HCT116 (cell line): ENCODE results near the gene GPR39. TPM values are rescaled to one million over a fixed set of nuclear protein-coding genes. Genes with fewer than 3 reads are reported as not detected.

Source experiments
- ATAC-seq: fragments of 200-7000 bp; cut with Tn5 transposase; 2 replicates; pipeline ENCODE4 v1.9.1; 2020; ENCODE audit warnings: mild to moderate bottlenecking, moderate library complexity
- BruUV-seq: library from RNA; stranded (reverse); fragments of 400-500 nt; replicated peaks from 2 replicates; lab custom pipeline; 2021; lab: Mats Ljungman, UMichigan
- CTCF ChIA-PET: fragments of 300-600 bp; sonication (Branson Sonifier 250); formaldehyde crosslinking; loops from one replicate; lab custom pipeline; 2021; ENCODE audit warnings: antibody characterized with exemption; lab: Charles Lee
- POLR2A ChIA-PET: fragments of 300-600, 350-600 bp; sonication (Branson Sonifier 250); formaldehyde crosslinking; loops from one replicate; lab custom pipeline; 2021; ENCODE audit warnings: antibody characterized with exemption; lab: Charles Lee
- RAD21 ChIA-PET, 2 experiments: fragments of 300-600 bp; sonication (Branson Sonifier 250); formaldehyde crosslinking; loops; one replicate each; lab custom pipeline; 2023; ENCODE audit warnings: low total read pairs in 2 of 2; ENCODE audit not compliant: uncharacterized antibody in 2 of 2, unreplicated experiment in 2 of 2, low non-redundant PET in 1 of 2; lab: Charles Lee
- DNase-seq: peaks from one replicate; pipeline ENCODE4 v3.0.0-alpha.2; 2010; ENCODE audit warnings: low read depth, low spot score
- H2AFZ ChIP-seq: fragments of 200-600 bp; shearing (Covaris generic), sonication (generic); 2 replicates; pipeline ENCODE4 v1.6.1; 2017; ENCODE audit warnings: low read depth, mixed run types, mixed read lengths, antibody characterized with exemption, low read length; ENCODE audit not compliant: poor library complexity, severe bottlenecking
- H3K27ac ChIP-seq: 2 replicates; pipeline ENCODE4 v1.5.1; 2012; ENCODE audit warnings: low read depth, low read length
- H3K27me3 ChIP-seq: fragments of 200-600 bp; sonication (generic); 2 replicates; pipeline ENCODE4 v1.6.1; 2016; ENCODE audit warnings: mixed run types, low read length, mixed read lengths; ENCODE audit not compliant: insufficient read depth
- H3K36me3 ChIP-seq, 2 experiments: fragments of 200-500 bp in 1 of 2; fragments of 200-600 bp in 1 of 2; sonication (Bioruptor generic) in 1 of 2; sonication (generic) in 1 of 2; 2 replicates each; pipeline versions ENCODE4 v1.5.1 to v1.6.1; 2014 to 2016; ENCODE audit warnings: low read length in 2 of 2, inconsistent platforms in 1 of 2, mixed read lengths in 1 of 2, mixed run types in 1 of 2; ENCODE audit not compliant: insufficient read depth in 2 of 2, control insufficient read depth in 1 of 2
- H3K4me1 ChIP-seq, 2 experiments: fragments of 200-600 bp in 1 of 2; sonication (generic) in 1 of 2; 2 replicates each; pipeline versions ENCODE4 v1.5.1 to v1.6.1; 2012 to 2017; ENCODE audit warnings: low read length in 2 of 2, inconsistent platforms in 1 of 2, mild to moderate bottlenecking in 1 of 2, mixed read lengths in 1 of 2, mixed run types in 1 of 2, moderate library complexity in 1 of 2; ENCODE audit not compliant: insufficient read depth in 2 of 2, control insufficient read depth in 1 of 2
- H3K4me2 ChIP-seq: fragments of 200-600 bp; sonication (generic); 2 replicates; pipeline ENCODE4 v1.6.1; 2017; ENCODE audit warnings: mixed run types, low read length, mixed read lengths
- H3K4me3 ChIP-seq, 2 experiments: fragments of 200-600 bp in 1 of 2; sonication (generic) in 1 of 2; replicated peaks in 1 of 2; 2 replicates each; pipeline ENCODE4 v1.5.1; 2011 to 2016; ENCODE audit warnings: low read length in 2 of 2, control low read depth in 1 of 2, low read depth in 1 of 2, mild to moderate bottlenecking in 1 of 2, mixed read lengths in 1 of 2, mixed run types in 1 of 2
- H3K79me2 ChIP-seq: fragments of 200-600 bp; sonication (generic); 2 replicates; pipeline ENCODE4 v1.6.1; 2017; ENCODE audit warnings: mild to moderate bottlenecking, mixed run types, low read length, moderate library complexity, mixed read lengths; ENCODE audit not compliant: insufficient read depth
- H3K9ac ChIP-seq: fragments of 200-600 bp; sonication (generic); 2 replicates; pipeline ENCODE4 v1.6.1; 2016; ENCODE audit warnings: low read length, mixed read lengths
- H3K9me2 ChIP-seq: fragments of 200-600 bp; sonication (generic), shearing (Covaris generic); 2 replicates; pipeline ENCODE4 v1.6.1; 2017; ENCODE audit warnings: mixed run types, mild to moderate bottlenecking, moderate library complexity; ENCODE audit not compliant: insufficient read depth
- H3K9me3 ChIP-seq, 2 experiments: fragments of 200-500 bp in 1 of 2; fragments of 200-600 bp in 1 of 2; sonication (Bioruptor generic) in 1 of 2; sonication (generic) in 1 of 2; 2 replicates each; pipeline ENCODE4 v1.6.1; 2014 to 2017; ENCODE audit warnings: low read length in 2 of 2, mixed read lengths in 2 of 2, inconsistent platforms in 1 of 2, low read depth in 1 of 2, mild to moderate bottlenecking in 1 of 2, mixed run types in 1 of 2, moderate library complexity in 1 of 2; ENCODE audit not compliant: control insufficient read depth in 1 of 2, insufficient read depth in 1 of 2
- H4K20me1 ChIP-seq: fragments of 200-600 bp; sonication (generic), shearing (Covaris generic); 2 replicates; pipeline ENCODE4 v1.6.1; 2017; ENCODE audit warnings: mixed run types, mild to moderate bottlenecking, moderate library complexity; ENCODE audit not compliant: insufficient read depth
- ATF3 ChIP-seq: IDR thresholded peaks from 2 replicates; pipeline ENCODE4 v1.6.1; 2012
- CBX3 ChIP-seq: IDR thresholded peaks from 2 replicates; pipeline ENCODE4 v1.6.1; 2012; ENCODE audit warnings: low read depth
- CEBPB ChIP-seq: IDR thresholded peaks from 2 replicates; pipeline ENCODE4 v1.6.1; 2012; ENCODE audit warnings: low read depth
- CTCF ChIP-seq, 3 experiments: fragments of 200-600 bp in 1 of 3; sonication (generic) in 1 of 3; IDR thresholded peaks in 2 of 3; conservative IDR thresholded peaks in 1 of 3; 2 replicates each; pipeline ENCODE4 v1.5.1; 2012 to 2017; ENCODE audit warnings: low read depth in 2 of 3, low read length in 2 of 3, antibody characterized with exemption in 1 of 3, borderline replicate concordance in 1 of 3, control low read depth in 1 of 3, mild to moderate bottlenecking in 1 of 3, mixed read lengths in 1 of 3, mixed run types in 1 of 3, moderate library complexity in 1 of 3; ENCODE audit not compliant: insufficient read depth in 1 of 3
- EGR1 ChIP-seq: IDR thresholded peaks from 2 replicates; pipeline ENCODE4 v1.6.1; 2012; ENCODE audit warnings: low read depth
- ELF1 ChIP-seq: IDR thresholded peaks from 2 replicates; pipeline ENCODE4 v1.6.1; 2012; ENCODE audit warnings: low read depth, borderline replicate concordance
- EZH2 ChIP-seq: fragments of 200-600 bp; sonication (generic); IDR thresholded peaks from 2 replicates; pipeline ENCODE4 v1.6.1; 2017; ENCODE audit warnings: antibody characterized with exemption, mixed run types
- EZH2phosphoT487 ChIP-seq: fragments of 200-600 bp; IDR thresholded peaks from 2 replicates; pipeline ENCODE4 v1.6.1; 2018; ENCODE audit warnings: antibody characterized with exemption, borderline replicate concordance
- FOSL1 ChIP-seq: IDR thresholded peaks from 2 replicates; pipeline ENCODE4 v1.6.1; 2012; ENCODE audit warnings: low read depth
- POLR2A ChIP-seq: IDR thresholded peaks from 2 replicates; pipeline ENCODE4 v1.7.0; 2011; ENCODE audit warnings: borderline replicate concordance; ENCODE audit not compliant: insufficient read depth, insufficient read length; ENCODE audit errors: extremely low read depth
- POLR2AphosphoS5 ChIP-seq: IDR thresholded peaks from 2 replicates; pipeline ENCODE4 v1.6.1; 2011; ENCODE audit warnings: mild to moderate bottlenecking, low read depth, low read length, moderate library complexity
- RAD21 ChIP-seq: IDR thresholded peaks from 2 replicates; pipeline ENCODE4 v1.6.1; 2012; ENCODE audit warnings: low read depth, mild to moderate bottlenecking
- SIN3A ChIP-seq: IDR thresholded peaks from 2 replicates; pipeline ENCODE4 v1.6.1; 2012; ENCODE audit warnings: low read depth
- SRF ChIP-seq: IDR thresholded peaks from 2 replicates; pipeline ENCODE4 v1.6.1; 2012; ENCODE audit warnings: low read depth
- TCF7L2 ChIP-seq: IDR thresholded peaks from 2 replicates; pipeline ENCODE4 v1.7.0; 2011; ENCODE audit warnings: borderline replicate concordance, inconsistent platforms; ENCODE audit not compliant: insufficient read depth, insufficient read length; ENCODE audit errors: extremely low read depth
- YY1 ChIP-seq: IDR thresholded peaks from 2 replicates; pipeline ENCODE4 v1.6.1; 2011; ENCODE audit warnings: low read length, low read depth, moderate library complexity, mild to moderate bottlenecking; ENCODE audit not compliant: insufficient replicate concordance; ENCODE audit errors: extremely low read depth
- ZBTB33 ChIP-seq: IDR thresholded peaks from 2 replicates; pipeline ENCODE4 v1.6.1; 2011; ENCODE audit warnings: mild to moderate bottlenecking, low read length, moderate library complexity; ENCODE audit not compliant: insufficient replicate concordance; ENCODE audit errors: extremely low read depth
- ZNF274 ChIP-seq: fragments of 200-500 bp; sonication (Bioruptor generic); IDR thresholded peaks from 2 replicates; pipeline ENCODE4 v1.6.1; 2014; ENCODE audit warnings: mild to moderate bottlenecking, low read depth, low read length, inconsistent platforms
- intact Hi-C: fragments of 100-400 bp; cut with micrococcal nuclease; formaldehyde crosslinking; loops from 2 replicates; pipeline ENCODE4 v1.10.0; 2022
- total RNA-seq: library from RNA; stranded (reverse); gene quantifications from one replicate; pipeline ENCODE4 v1.2.1, GENCODE V29; 2021; ENCODE audit not compliant: unreplicated experiment
- TF ChIP-seq, protein P1 (sequence below): IDR thresholded peaks from 2 replicates; pipeline ENCODE4 v1.6.1; 2012

Gene GPR39
- total RNA-seq, 1 experiment from 2014 or later, result 5.1 TPM

DNA sequence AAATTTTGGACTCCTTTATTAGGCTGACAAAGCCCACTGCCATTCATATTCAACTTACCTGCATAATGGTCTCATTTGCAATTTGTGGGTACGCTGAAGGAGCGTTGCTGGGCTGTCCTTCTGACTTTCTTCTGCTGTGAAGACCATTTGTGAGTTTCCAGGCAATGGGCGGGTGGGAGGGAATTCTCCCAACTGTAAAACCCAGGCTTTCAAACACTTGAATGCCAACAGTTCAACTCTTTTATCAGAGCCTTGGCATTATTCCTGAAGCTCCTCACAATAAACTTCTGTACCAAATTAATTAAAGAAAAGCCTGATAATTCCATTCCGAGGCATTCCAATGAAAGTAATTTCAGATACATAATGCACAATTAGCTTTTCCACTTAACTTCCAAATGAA is 35.2 kb upstream of the GPR39 start:
- ChIA-PET RAD21 (no interaction called here), CTCF (no interaction called here), POLR2A (no interaction called here)
- Histone ChIP-seq H3K4me1 (no peaks in the 10 kb centered on the region), H4K20me1 (no peaks in the 10 kb centered on the region), H3K79me2 (no peaks in the 10 kb centered on the region), H3K27me3 (no peaks in the 10 kb centered on the region), H3K9me2 (no peaks in the 10 kb centered on the region), H3K36me3 (no peaks in the 10 kb centered on the region), H3K4me3 (no peak overlapping the region)
- ATAC-seq (no peak), DNase-seq (no peak)
- no TSS peak for BruUV-seq
- intact Hi-C loops, result no loop called here
- TF ChIP-seq CBX3 (no peak), ATF3 (no peak), ZBTB33 (no peak), SIN3A (no peak), EZH2 (no peak), TCF7L2 (no peak), ELF1 (no peak), ZNF274 (no peak), CEBPB (no peak), FOSL1 (no peak), EZH2phosphoT487 (no peak), RAD21 (no peak), POLR2AphosphoS5 (no peak), EGR1 (no peak), POLR2A (no peak), CTCF (IDR thresholded peaks at IDR 0.05 in 2 of 3, conservative IDR thresholded peaks at IDR 0.05 in 1 of 3; ENCODE audit: borderline replicate concordance in 1 of 3, insufficient read depth in 1 of 3, low read depth in 2 of 3, low read length in 2 of 3) (no peak), YY1 (no peak), SRF (no peak)
- TF ChIP-seq, protein P1, sequence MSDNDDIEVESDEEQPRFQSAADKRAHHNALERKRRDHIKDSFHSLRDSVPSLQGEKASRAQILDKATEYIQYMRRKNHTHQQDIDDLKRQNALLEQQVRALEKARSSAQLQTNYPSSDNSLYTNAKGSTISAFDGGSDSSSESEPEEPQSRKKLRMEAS, result no peak
- TF ChIP-seq, all 23 proteins: peak for 0
- Histone ChIP-seq H2AFZ (no peak overlapping the region), H3K9me3 (0 out of 4 replicates have a peak, but pooled peaks cover 0 to 3% of the 10 kb centered on the region in 2 experiments), H3K9ac (no peak overlapping the region), H3K4me2 (no peak overlapping the region), H3K27ac (no peak overlapping the region)
